ENCODE results near the gene ABHD17C. TPM values are rescaled to one million over a fixed set of nuclear protein-coding genes. Genes with fewer than 3 reads are reported as not detected.

The ABHD17C gene
- 9.2 and 9.7 TPM in 2 replicates for total RNA-seq

DNA sequence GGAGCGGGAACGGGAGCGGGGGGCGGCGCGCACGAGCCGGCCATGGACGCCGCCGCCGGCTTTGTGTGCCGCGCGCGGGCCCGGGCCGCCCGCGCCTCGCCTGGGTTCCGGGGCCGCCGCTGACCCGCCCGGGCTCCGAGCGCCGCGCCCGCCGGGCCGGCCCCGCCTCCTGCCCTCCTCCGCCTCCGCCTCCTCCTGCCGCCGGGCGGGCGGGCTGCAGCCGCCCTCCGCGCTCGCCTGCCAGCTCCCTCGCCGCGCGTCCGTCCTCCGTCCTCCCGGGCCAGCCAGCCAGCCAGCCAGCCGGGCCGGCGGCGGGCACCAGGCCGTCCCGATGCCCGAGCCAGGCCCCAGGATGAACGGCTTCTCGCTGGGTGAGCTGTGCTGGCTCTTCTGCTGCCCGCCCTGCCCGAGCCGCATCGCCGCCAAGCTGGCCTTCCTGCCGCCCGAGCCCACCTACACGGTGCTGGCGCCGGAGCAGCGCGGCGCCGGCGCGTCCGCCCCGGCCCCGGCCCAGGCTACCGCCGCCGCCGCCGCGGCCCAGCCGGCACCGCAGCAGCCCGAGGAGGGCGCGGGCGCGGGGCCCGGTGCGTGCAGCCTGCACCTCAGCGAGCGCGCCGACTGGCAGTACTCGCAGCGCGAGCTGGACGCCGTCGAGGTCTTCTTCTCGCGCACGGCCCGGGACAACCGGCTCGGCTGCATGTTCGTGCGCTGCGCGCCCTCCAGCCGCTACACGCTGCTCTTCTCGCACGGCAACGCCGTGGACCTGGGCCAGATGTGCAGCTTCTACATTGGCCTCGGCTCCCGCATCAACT, at the start of gene ABHD17C:
Gene ABHD17C (plus strand): TSS at position 212 of the 812 bp plus-strand sequence. CDS start 120 bp downstream, at position 332.

GRCh38 chr15:80778964-80779657, 84.0 kb downstream of the ABHD17C start, which contains the start of gene CEMIP:
Gene CEMIP, plus strand, starts transcription at chr15:80779370. Its CDS starts 94,510 bp downstream, at chr15:80873880.

Other genes with a start within 250 kb of the ABHD17C start
- gene CEMIP, start 84.1 kb downstream of the ABHD17C start, total RNA-seq = 0.39 and 1.1 TPM in 2 replicates